Astrocyte (in vitro differentiated cells and primary cell): ENCODE results near the gene ADGRD1. TPM values are rescaled to one million over a fixed set of nuclear protein-coding genes. Genes with fewer than 3 reads are reported as not detected.

ENCODE experiments used
- DNase-seq: peaks from one replicate; pipeline ENCODE4 v3.0.0-alpha.2; 2010; ENCODE audit warnings: low read depth
- FAIRE-seq: peaks from 2 replicates; lab custom pipeline; 2011; peaks lifted over from hg19 to GRCh38; lab: Jason Lieb, UNC
- H2AFZ ChIP-seq: 2 replicates; pipeline ENCODE4 v1.6.0; 2012; ENCODE audit warnings: low read depth, low read length, inconsistent platforms
- H3K27ac ChIP-seq: 2 replicates; pipeline ENCODE4 v1.5.1; 2011; ENCODE audit warnings: low read depth, low read length, inconsistent platforms
- H3K27me3 ChIP-seq: 2 replicates; pipeline ENCODE4 v1.6.0; 2011; ENCODE audit warnings: low read length, inconsistent platforms; ENCODE audit not compliant: insufficient read depth
- H3K36me3 ChIP-seq: 2 replicates; pipeline ENCODE4 v1.5.1; 2011; ENCODE audit warnings: low read length, inconsistent platforms; ENCODE audit not compliant: insufficient read depth
- H3K4me1 ChIP-seq: 2 replicates; pipeline ENCODE4 v1.5.1; 2011; ENCODE audit warnings: low read length, inconsistent platforms; ENCODE audit not compliant: insufficient read depth
- H3K4me2 ChIP-seq: 2 replicates; pipeline ENCODE4 v1.6.0; 2012; ENCODE audit warnings: low read length, inconsistent platforms
- H3K4me3 ChIP-seq: 2 replicates; pipeline ENCODE4 v1.5.1; 2011; ENCODE audit warnings: low read depth, mild to moderate bottlenecking, low read length, inconsistent platforms; ENCODE audit not compliant: insufficient read depth
- H3K79me2 ChIP-seq: 2 replicates; pipeline ENCODE4 v1.6.0; 2012; ENCODE audit warnings: mild to moderate bottlenecking, low read length, inconsistent platforms; ENCODE audit not compliant: insufficient read depth
- H3K9ac ChIP-seq: 2 replicates; pipeline ENCODE4 v1.6.0; 2012; ENCODE audit warnings: mild to moderate bottlenecking, low read length, inconsistent platforms
- H3K9me3 ChIP-seq: 2 replicates; pipeline ENCODE4 v1.5.1; 2012; ENCODE audit warnings: low read depth, mild to moderate bottlenecking, low read length, inconsistent platforms; ENCODE audit not compliant: insufficient read depth
- H4K20me1 ChIP-seq: 2 replicates; pipeline ENCODE4 v1.6.0; 2012; ENCODE audit warnings: low read length, inconsistent platforms; ENCODE audit not compliant: insufficient read depth
- H3K27ac Mint-ChIP-seq: one replicate; pipeline ENCODE4 v1.8.0; 2021; ENCODE audit warnings: mild to moderate bottlenecking, mixed read lengths; ENCODE audit not compliant: unreplicated experiment
- H3K27me3 Mint-ChIP-seq: one replicate; pipeline ENCODE4 v1.8.0; 2021; ENCODE audit warnings: low read depth, mixed read lengths; ENCODE audit not compliant: unreplicated experiment
- H3K36me3 Mint-ChIP-seq: one replicate; pipeline ENCODE4 v1.8.0; 2021; ENCODE audit warnings: low read depth, mixed read lengths; ENCODE audit not compliant: unreplicated experiment
- H3K4me1 Mint-ChIP-seq: one replicate; pipeline ENCODE4 v1.8.0; 2021; ENCODE audit warnings: low read depth, mixed read lengths; ENCODE audit not compliant: unreplicated experiment
- H3K4me3 Mint-ChIP-seq: one replicate; pipeline ENCODE4 v1.8.0; 2021; ENCODE audit warnings: mild to moderate bottlenecking, moderate library complexity, mixed read lengths; ENCODE audit not compliant: unreplicated experiment
- H3K9me3 Mint-ChIP-seq: one replicate; pipeline ENCODE4 v1.8.0; 2021; ENCODE audit warnings: mild to moderate bottlenecking, mixed read lengths; ENCODE audit not compliant: unreplicated experiment
- EZH2 ChIP-seq: IDR thresholded peaks from 2 replicates; pipeline ENCODE4 v1.6.1; 2012; ENCODE audit warnings: mild to moderate bottlenecking, low read length, inconsistent platforms; ENCODE audit not compliant: insufficient read depth
- total RNA-seq: library from RNA; stranded (reverse); gene quantifications from 2 replicates; pipeline ENCODE4 v1.2.1, GENCODE V29; 2021
- TF ChIP-seq, protein P1 (sequence below): IDR thresholded peaks from 2 replicates; pipeline ENCODE4 v1.5.1; 2011; ENCODE audit warnings: low read depth, mild to moderate bottlenecking, inconsistent platforms, low read length, moderate library complexity; ENCODE audit not compliant: insufficient read depth

The ADGRD1 gene
- total RNA-seq, 1 donor from 2014 or later = 3.0 TPM

DNA sequence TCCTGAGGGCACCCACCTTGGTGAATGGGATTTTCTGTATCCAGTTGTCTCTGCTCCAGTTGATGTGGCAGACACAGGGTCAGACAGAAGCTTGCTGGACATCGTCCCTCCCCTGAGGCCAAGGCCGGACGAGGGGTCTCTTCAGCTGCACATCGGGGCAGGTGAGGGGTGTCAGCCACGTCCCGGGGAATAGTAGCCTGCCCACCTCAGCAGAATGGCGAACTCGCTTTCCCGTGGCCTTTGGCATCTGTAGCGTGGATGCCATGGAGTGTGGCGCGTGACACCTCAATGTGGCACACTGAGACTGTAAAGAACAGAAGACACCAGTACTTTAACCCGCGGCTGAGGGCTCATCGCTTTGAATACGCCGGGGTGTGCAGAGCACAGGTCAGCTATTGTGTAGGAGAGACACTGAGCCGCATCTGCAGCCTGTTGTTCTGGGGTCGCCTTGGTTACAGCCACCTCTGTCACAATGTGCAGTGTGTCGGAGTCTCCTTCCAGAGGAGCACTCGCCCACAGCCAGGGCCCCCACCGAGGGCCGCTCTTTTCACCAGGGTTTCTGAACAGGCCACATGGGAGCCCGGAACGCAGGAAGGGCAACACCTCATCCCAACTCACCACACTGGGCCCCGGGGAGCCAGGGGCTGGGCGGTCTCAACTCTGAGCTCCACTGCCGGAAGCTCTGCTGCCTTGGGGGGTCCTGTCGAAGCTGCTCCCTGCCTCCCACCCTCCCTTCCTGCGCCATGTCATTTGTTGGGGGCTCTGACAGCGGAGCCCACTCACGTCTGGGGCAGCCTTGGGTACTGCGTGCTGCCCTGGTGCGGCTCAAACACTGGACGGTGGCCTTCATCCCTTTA lies 77.0 kb downstream of the ADGRD1 start:
- H2AFZ ChIP-seq = no peak overlapping the region
- no peaks in the 10 kb centered on the region for H3K9me3 ChIP-seq
- no peaks in the 10 kb centered on the region for H3K36me3 ChIP-seq
- no peak overlapping the region for H3K27ac ChIP-seq
- Mint-ChIP-seq H3K9me3 (no peaks in the 10 kb centered on the region), H3K4me3 (no peak overlapping the region), H3K4me1 (peaks cover 15% of the 10 kb centered on the region), H3K36me3 (no peaks in the 10 kb centered on the region), H3K27ac (no peak overlapping the region), H3K27me3 (peaks cover 29% of the 10 kb centered on the region)
- DNase-seq = no peak
- no peaks in the 10 kb centered on the region for H4K20me1 ChIP-seq
- H3K9ac ChIP-seq = no peak overlapping the region
- no peak overlapping the region for H3K4me3 ChIP-seq
- no peaks in the 10 kb centered on the region for H3K27me3 ChIP-seq
- TF ChIP-seq EZH2 = no peak
- TF ChIP-seq, protein P1, sequence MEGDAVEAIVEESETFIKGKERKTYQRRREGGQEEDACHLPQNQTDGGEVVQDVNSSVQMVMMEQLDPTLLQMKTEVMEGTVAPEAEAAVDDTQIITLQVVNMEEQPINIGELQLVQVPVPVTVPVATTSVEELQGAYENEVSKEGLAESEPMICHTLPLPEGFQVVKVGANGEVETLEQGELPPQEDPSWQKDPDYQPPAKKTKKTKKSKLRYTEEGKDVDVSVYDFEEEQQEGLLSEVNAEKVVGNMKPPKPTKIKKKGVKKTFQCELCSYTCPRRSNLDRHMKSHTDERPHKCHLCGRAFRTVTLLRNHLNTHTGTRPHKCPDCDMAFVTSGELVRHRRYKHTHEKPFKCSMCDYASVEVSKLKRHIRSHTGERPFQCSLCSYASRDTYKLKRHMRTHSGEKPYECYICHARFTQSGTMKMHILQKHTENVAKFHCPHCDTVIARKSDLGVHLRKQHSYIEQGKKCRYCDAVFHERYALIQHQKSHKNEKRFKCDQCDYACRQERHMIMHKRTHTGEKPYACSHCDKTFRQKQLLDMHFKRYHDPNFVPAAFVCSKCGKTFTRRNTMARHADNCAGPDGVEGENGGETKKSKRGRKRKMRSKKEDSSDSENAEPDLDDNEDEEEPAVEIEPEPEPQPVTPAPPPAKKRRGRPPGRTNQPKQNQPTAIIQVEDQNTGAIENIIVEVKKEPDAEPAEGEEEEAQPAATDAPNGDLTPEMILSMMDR = no peak
- no peaks in the 10 kb centered on the region for H3K79me2 ChIP-seq
- no peaks in the 10 kb centered on the region for H3K4me1 ChIP-seq
- FAIRE-seq = no peak
- H3K4me2 ChIP-seq = no peak overlapping the region

DNA sequence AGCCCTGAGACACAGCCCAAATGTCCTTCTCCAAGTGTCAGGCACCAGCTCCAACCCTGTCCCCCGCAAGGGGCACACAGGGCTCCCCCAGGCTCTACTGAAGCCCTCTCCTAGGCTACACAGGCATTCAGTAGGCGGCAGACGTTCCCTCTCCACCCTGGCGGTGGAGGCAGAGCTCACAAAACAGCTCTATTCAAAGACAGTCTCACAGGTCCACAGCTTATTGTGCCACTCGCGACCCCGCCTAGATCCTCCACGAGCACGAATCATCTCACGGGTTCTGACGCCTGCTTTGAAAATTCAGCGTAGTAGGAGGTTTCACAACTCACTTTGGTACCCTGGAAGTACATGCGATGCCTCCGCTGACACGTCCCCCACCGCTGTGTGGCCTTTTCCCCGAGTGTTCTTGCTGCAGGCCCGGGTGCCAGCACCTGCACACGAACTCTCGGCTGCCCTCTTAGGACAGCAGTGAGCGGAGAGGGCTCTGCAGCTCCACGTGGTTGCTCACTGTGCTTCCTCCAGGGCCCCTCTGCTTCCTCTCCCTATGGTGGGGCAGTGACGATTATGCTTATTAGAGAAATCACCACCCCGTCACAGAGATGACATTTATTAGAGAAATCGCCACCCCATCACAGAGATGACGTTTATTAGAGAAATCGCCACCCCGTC lies 78.5 kb downstream of the ADGRD1 start:
- Histone ChIP-seq H3K27me3 (no peaks in the 10 kb centered on the region), H4K20me1 (no peaks in the 10 kb centered on the region), H3K4me3 (no peak overlapping the region), H2AFZ (no peak overlapping the region), H3K27ac (no peak overlapping the region), H3K9me3 (no peaks in the 10 kb centered on the region), H3K4me2 (no peak overlapping the region), H3K79me2 (no peaks in the 10 kb centered on the region), H3K9ac (no peak overlapping the region), H3K36me3 (no peaks in the 10 kb centered on the region), H3K4me1 (no peaks in the 10 kb centered on the region)
- no peak overlapping the region for H3K4me3 Mint-ChIP-seq
- peaks cover 24% of the 10 kb centered on the region for H3K27me3 Mint-ChIP-seq
- TF ChIP-seq, protein P1 = no peak
- no peak for TF ChIP-seq EZH2
- H3K36me3 Mint-ChIP-seq = no peaks in the 10 kb centered on the region
- H3K9me3 Mint-ChIP-seq = peaks cover 3% of the 10 kb centered on the region
- FAIRE-seq (no peak), DNase-seq (no peak)
- H3K4me1 Mint-ChIP-seq = peaks cover 15% of the 10 kb centered on the region
- H3K27ac Mint-ChIP-seq = no peak overlapping the region

DNA sequence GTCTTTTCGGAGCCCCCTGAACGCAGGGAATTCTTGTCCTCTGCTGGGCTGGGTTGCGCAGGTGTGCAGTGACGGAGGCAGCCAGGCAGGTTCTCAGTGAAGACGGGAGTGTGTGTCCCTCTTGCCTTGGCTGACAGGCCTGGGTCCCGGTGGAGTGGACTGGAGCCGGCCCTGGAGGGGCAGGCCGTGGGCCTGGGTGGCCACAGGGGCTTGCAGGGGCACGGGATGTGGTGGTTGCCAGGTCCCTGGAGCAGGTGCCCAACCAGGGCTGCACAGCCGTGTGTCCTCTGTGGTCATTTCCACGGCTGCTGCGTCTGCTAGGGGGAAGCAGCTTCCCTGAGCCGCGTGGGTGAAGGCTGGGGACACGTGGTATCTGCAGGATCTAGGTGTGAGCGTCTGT lies 79.8 kb downstream of the ADGRD1 start:
- Histone ChIP-seq H3K27ac (no peak overlapping the region), H3K79me2 (no peaks in the 10 kb centered on the region), H4K20me1 (no peaks in the 10 kb centered on the region), H3K4me1 (no peaks in the 10 kb centered on the region), H2AFZ (no peak overlapping the region), H3K4me3 (no peak overlapping the region), H3K27me3 (no peaks in the 10 kb centered on the region), H3K9ac (no peak overlapping the region), H3K36me3 (no peaks in the 10 kb centered on the region), H3K9me3 (no peaks in the 10 kb centered on the region), H3K4me2 (no peak overlapping the region)
- no peaks in the 10 kb centered on the region for H3K36me3 Mint-ChIP-seq
- H3K27ac Mint-ChIP-seq = no peak overlapping the region
- no peak overlapping the region for H3K4me3 Mint-ChIP-seq
- TF ChIP-seq, protein P1 = no peak
- no peak for TF ChIP-seq EZH2
- no peak for DNase-seq
- no peak for FAIRE-seq
- H3K27me3 Mint-ChIP-seq = peaks cover 18% of the 10 kb centered on the region
- peaks cover 3% of the 10 kb centered on the region for H3K9me3 Mint-ChIP-seq
- peaks cover 15% of the 10 kb centered on the region for H3K4me1 Mint-ChIP-seq
